ENCODE data around the gene NOS2.

DNA sequence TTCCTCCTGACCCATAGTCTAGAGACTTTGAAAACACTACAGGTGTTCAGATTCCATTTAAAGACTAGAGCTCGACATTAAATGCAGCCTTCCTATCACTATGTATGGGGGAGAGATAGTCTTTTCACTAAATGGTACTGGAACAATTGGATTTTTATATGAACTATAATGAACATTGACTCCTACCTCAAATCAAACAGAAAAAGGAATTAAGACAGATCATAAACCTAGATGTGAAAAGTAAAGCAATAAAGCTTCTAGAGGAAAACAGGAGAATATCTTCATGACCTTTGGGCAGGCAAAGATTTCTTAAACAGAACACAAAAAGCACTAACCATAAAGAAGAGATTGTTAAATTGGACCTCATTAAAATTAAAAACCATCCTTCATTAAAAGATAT is 18.8 kb upstream of the NOS2 start:
- TF ChIP-seq, protein P1, sequence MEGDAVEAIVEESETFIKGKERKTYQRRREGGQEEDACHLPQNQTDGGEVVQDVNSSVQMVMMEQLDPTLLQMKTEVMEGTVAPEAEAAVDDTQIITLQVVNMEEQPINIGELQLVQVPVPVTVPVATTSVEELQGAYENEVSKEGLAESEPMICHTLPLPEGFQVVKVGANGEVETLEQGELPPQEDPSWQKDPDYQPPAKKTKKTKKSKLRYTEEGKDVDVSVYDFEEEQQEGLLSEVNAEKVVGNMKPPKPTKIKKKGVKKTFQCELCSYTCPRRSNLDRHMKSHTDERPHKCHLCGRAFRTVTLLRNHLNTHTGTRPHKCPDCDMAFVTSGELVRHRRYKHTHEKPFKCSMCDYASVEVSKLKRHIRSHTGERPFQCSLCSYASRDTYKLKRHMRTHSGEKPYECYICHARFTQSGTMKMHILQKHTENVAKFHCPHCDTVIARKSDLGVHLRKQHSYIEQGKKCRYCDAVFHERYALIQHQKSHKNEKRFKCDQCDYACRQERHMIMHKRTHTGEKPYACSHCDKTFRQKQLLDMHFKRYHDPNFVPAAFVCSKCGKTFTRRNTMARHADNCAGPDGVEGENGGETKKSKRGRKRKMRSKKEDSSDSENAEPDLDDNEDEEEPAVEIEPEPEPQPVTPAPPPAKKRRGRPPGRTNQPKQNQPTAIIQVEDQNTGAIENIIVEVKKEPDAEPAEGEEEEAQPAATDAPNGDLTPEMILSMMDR (IDR thresholded peaks at IDR 0.05 in 8 of 11, conservative IDR thresholded peaks at IDR 0.05 in 3 of 11), result no peak
- no peak for TF ChIP-seq POLR2A (IDR thresholded peaks at IDR 0.05)

Measured in spleen (tissue), 7 donors.